ENCODE results near the gene FSCB. TPM values are rescaled to one million over a fixed set of nuclear protein-coding genes. Genes with fewer than 3 reads are reported as not detected.

FSCB gene
- total RNA-seq, 3 donors from 2014 or later: 0.59 to 1.6 TPM; not detected in 1

GRCh38 chr14:44490966-44491365 lies 16.1 kb downstream of the FSCB start:
- TF ChIP-seq CTCF (IDR thresholded peaks at IDR 0.05) (no peak), POLR2AphosphoS5 (IDR thresholded peaks at IDR 0.05) (no peak), POLR2A (IDR thresholded peaks at IDR 0.05) (no peak)

GRCh38 chr14:44477953-44478352 lies 29.1 kb downstream of the FSCB start:
- no peaks in the 10 kb centered on the region for H3K27me3 ChIP-seq
- TF ChIP-seq CTCF (IDR thresholded peaks at IDR 0.05) (no peak), POLR2AphosphoS5 (IDR thresholded peaks at IDR 0.05) (no peak), POLR2A (IDR thresholded peaks at IDR 0.05) (no peak)
- H3K4me1 ChIP-seq: no peaks in the 10 kb centered on the region
- intact Hi-C loops (cut with DNase I; ENCODE audit: low total_unique reads): no loop called here
- H3K36me3 ChIP-seq: no peaks in the 10 kb centered on the region
- DNase-seq (ENCODE audit: low spot score in 2 of 2): no peak
- H3K9me3 ChIP-seq: no peaks in the 10 kb centered on the region
- no peak overlapping the region for H3K4me3 ChIP-seq
- no peak overlapping the region for H3K27ac ChIP-seq

More at GRCh38 chr14:44490966-44491365, 16.1 kb downstream of the FSCB start:
- H3K36me3 ChIP-seq: no peaks in the 10 kb centered on the region
- H3K4me1 ChIP-seq: no peaks in the 10 kb centered on the region
- H3K9me3 ChIP-seq: no peaks in the 10 kb centered on the region
- no peaks in the 10 kb centered on the region for H3K27me3 ChIP-seq
- DNase-seq (ENCODE audit: low spot score in 2 of 2): no peak
- no peak overlapping the region for H3K27ac ChIP-seq
- intact Hi-C loops (cut with DNase I; ENCODE audit: low total_unique reads): no loop called here
- H3K4me3 ChIP-seq: no peak overlapping the region

- Histone ChIP-seq H3K4me1 (no peaks in the 10 kb centered on the region), H3K27me3 (no peaks in the 10 kb centered on the region), H3K27ac (no peak overlapping the region), H3K4me3 (no peak overlapping the region), H3K36me3 (no peaks in the 10 kb centered on the region), H3K9me3 (no peaks in the 10 kb centered on the region)
- TF ChIP-seq POLR2AphosphoS5 (IDR thresholded peaks at IDR 0.05) (no peak), POLR2A (IDR thresholded peaks at IDR 0.05) (no peak)
- DNase-seq (ENCODE audit: low spot score in 2 of 2): no peak
- intact Hi-C loops (cut with DNase I; ENCODE audit: low total_unique reads): no loop called here
Observed at GRCh38 chr14:44468771-44469170, 38.3 kb downstream of the FSCB start.

- H3K36me3 ChIP-seq: no peaks in the 10 kb centered on the region
- H3K27ac ChIP-seq: no peak overlapping the region
- intact Hi-C loops (cut with DNase I; ENCODE audit: low total_unique reads): no loop called here
- DNase-seq (ENCODE audit: low spot score in 2 of 2): no peak
- no peak overlapping the region for H3K4me3 ChIP-seq
- TF ChIP-seq POLR2AphosphoS5 (IDR thresholded peaks at IDR 0.05) (no peak), POLR2A (IDR thresholded peaks at IDR 0.05) (no peak), CTCF (IDR thresholded peaks at IDR 0.05) (no peak)
- H3K27me3 ChIP-seq: no peaks in the 10 kb centered on the region
- H3K9me3 ChIP-seq: no peaks in the 10 kb centered on the region
- H3K4me1 ChIP-seq: no peaks in the 10 kb centered on the region
Observed at GRCh38 chr14:44463356-44464004, 43.6 kb downstream of the FSCB start.

- TF ChIP-seq POLR2AphosphoS5 (IDR thresholded peaks at IDR 0.05): no peak
- TF ChIP-seq CTCF (IDR thresholded peaks at IDR 0.05): no peak
- no peak for TF ChIP-seq POLR2A (IDR thresholded peaks at IDR 0.05)
- no peaks in the 10 kb centered on the region for H3K4me1 ChIP-seq
- no peaks in the 10 kb centered on the region for H3K36me3 ChIP-seq
- no peaks in the 10 kb centered on the region for H3K27me3 ChIP-seq
- peaks cover 0 to under 1% of the 10 kb centered on the region in 2 donors for H3K9me3 ChIP-seq
- DNase-seq (ENCODE audit: low spot score in 2 of 2): no peak
- intact Hi-C loops (cut with DNase I; ENCODE audit: low total_unique reads): no loop called here
- no peak overlapping the region for H3K27ac ChIP-seq
- H3K4me3 ChIP-seq: no peak overlapping the region
Observed at GRCh38 chr14:44462381-44462780, 44.7 kb downstream of the FSCB start.
